Measurements from ENCODE around the gene ZXDA. TPM values are rescaled to one million over a fixed set of nuclear protein-coding genes. Genes with fewer than 3 reads are reported as not detected.
"Not testable (repeated sequence)": the region's sequence is repeated elsewhere in the genome, so short reads cannot be mapped to it uniquely, and the experiment has no call there.

The ZXDA gene
- polyA plus RNA-seq (ENCODE audit: insufficient read length), result 2.3 TPM

- DNase-seq (ENCODE audit: low read depth), result not testable (repeated sequence)
Measured at GRCh38 chrX:57910287-57910912, at the start of gene ZXDA. ZXDA (minus strand) TSS chrX:57910458; CDS start chrX:57910420, 38 bp downstream.

GRCh38 chrX:57952320-57952678 lies 42.0 kb upstream of the ZXDA start:
- no peak for DNase-seq (ENCODE audit: low read depth)

GRCh38 chrX:57951666-57952319 lies 41.5 kb upstream of the ZXDA start:
- DNase-seq (ENCODE audit: low read depth), result no peak

- no peak for DNase-seq (ENCODE audit: low read depth)
Measured at GRCh38 chrX:57933321-57933720, 23.1 kb upstream of the ZXDA start.

GRCh38 chrX:57932266-57932665 lies 22.0 kb upstream of the ZXDA start:
- DNase-seq (ENCODE audit: low read depth), result no peak

GRCh38 chrX:57930051-57930450 lies 19.8 kb upstream of the ZXDA start:
- no peak for DNase-seq (ENCODE audit: low read depth)

- DNase-seq (ENCODE audit: low read depth), result no peak
Measured at GRCh38 chrX:57929373-57929772, 19.1 kb upstream of the ZXDA start.

GRCh38 chrX:57925806-57926205 lies 15.5 kb upstream of the ZXDA start:
- DNase-seq (ENCODE audit: low read depth), result no peak

- no peak for DNase-seq (ENCODE audit: low read depth)
Measured at GRCh38 chrX:57918750-57919436, 8.6 kb upstream of the ZXDA start.

- DNase-seq (ENCODE audit: low read depth), result no peak
Measured at GRCh38 chrX:57915680-57916079, 5.4 kb upstream of the ZXDA start.

GRCh38 chrX:57909595-57910286 lies 517 bp downstream of the ZXDA start:
- not testable (repeated sequence) for DNase-seq (ENCODE audit: low read depth)

GRCh38 chrX:57908972-57909594 lies 1.2 kb downstream of the ZXDA start:
- DNase-seq (ENCODE audit: low read depth), result not testable (repeated sequence)

- no peak for DNase-seq (ENCODE audit: low read depth)
Measured at GRCh38 chrX:57906790-57907189, 3.5 kb downstream of the ZXDA start.

- DNase-seq (ENCODE audit: low read depth), result no peak
Measured at GRCh38 chrX:57905141-57905540, 5.1 kb downstream of the ZXDA start.

GRCh38 chrX:57904176-57904880 lies 5.9 kb downstream of the ZXDA start:
- DNase-seq (ENCODE audit: low read depth), result no peak

GRCh38 chrX:57902633-57903032 lies 7.6 kb downstream of the ZXDA start:
- no peak for DNase-seq (ENCODE audit: low read depth)

GRCh38 chrX:57901466-57901865 lies 8.8 kb downstream of the ZXDA start:
- DNase-seq (ENCODE audit: low read depth), result no peak

GRCh38 chrX:57900975-57901374 lies 9.3 kb downstream of the ZXDA start:
- DNase-seq (ENCODE audit: low read depth), result no peak

- no peak for DNase-seq (ENCODE audit: low read depth)
Measured at GRCh38 chrX:57899906-57900305, 10.4 kb downstream of the ZXDA start.

- no peak for DNase-seq (ENCODE audit: low read depth)
Measured at GRCh38 chrX:57899064-57899463, 11.2 kb downstream of the ZXDA start.

- no peak for DNase-seq (ENCODE audit: low read depth)
Measured at GRCh38 chrX:57871463-57871862, 38.8 kb downstream of the ZXDA start.

All from forelimb muscle (tissue), 1 donor.